HG02970 (cell line): ENCODE measurements around the gene SUV39H2.
"Not testable (repeated sequence)": the region's sequence is repeated elsewhere in the genome, so short reads cannot be mapped to it uniquely, and the experiment has no call there.

Experiments used
- ATAC-seq: cut with Tn5 transposase; IDR thresholded peaks from one replicate; pipeline ENCODE4 v1.9.1; 2021; ENCODE audit warnings: mild to moderate bottlenecking, moderate library complexity, moderate number of reproducible peaks; ENCODE audit not compliant: unreplicated experiment, low FRiP score

The SUV39H2 gene

DNA sequence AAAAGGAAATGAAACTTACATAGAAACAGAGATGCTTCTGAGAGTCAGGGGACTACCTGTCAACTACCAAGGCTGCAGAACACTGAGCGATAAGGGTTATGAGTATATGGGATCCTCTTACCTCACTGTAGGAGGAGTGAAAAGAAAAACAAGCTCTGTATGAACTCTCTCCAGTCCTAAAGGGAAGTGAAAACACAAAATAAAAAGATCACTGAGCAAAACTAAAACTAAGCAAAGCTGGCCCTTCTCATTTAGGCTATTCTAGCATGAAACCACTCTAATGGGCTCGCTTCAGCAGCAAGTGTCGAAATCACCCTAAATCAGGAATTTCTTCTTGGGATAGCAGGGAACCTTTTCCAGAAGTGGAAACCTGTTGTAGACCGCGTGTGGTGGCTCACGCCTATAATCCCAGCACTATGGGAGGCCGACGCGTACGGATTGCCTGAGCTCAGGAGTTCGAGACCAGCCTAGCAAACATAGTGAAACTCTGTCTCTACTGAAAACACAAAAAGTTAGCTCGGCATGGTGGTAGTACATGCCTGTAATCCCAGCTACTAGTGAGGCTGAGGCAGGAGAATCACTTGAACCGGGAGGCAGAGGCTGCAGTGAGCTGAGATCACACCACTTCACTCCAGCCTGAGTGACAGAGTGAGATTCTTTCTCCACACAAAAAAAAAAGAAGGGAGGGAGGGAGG lies 48.2 kb downstream of the SUV39H2 start:
- no peak for ATAC-seq

DNA sequence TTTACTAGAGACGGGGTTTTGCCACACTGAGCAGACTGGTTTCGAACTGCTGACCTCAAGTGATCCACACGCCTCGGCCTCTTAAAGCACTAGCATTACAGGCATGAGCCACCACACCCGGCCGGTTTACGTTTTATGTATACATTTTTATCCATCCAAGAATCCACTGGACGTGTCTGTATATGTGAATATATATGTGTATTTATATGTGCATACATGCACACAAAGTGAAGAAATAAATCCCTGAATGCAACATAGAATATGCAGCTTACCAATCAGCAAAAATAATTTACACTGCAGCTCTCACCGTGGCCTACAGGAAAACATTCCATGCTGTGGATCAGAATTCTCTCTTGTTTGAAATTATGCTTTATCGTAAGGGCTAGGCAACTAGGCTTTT lies 51.9 kb downstream of the SUV39H2 start:
- no peak for ATAC-seq

DNA sequence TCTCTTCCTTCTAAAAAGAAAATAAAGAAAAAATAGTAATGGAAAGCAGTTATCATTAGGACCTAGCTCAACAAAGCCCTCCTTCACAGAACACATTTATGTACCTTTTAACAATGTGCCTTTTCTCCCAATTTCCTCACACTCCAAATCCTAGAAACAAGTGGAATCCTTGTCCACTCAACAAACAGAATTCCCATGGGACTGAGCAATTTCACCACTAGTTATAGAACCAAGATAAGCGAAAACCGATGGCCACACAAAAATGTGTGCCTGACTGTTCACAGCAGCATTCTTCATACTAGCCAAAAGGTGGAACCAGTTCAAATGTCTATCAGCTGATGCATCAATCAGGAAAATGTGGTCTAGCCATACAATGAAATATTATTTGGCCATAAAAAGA lies 57.9 kb downstream of the SUV39H2 start:
- ATAC-seq: no peak

DNA sequence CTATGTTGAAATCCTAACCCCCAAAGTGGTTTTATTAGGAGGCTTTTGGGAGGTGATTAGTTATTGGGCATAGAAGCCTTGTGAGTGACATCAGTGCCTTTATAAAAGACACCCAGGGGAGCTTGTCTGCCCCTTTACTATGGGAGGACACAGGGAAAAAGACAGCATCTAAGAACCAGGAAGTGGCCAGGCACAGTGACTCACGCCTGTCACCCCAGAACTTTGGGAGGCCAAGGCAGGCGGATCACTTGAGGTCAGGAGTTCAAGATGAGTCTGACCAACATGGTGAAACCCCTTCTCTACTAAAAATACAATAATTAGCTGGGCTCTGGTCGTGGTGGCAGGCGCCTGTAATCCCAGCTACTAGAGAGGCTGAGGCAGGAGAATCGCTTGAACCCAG lies 60.3 kb downstream of the SUV39H2 start:
- ATAC-seq: not testable (repeated sequence)

DNA sequence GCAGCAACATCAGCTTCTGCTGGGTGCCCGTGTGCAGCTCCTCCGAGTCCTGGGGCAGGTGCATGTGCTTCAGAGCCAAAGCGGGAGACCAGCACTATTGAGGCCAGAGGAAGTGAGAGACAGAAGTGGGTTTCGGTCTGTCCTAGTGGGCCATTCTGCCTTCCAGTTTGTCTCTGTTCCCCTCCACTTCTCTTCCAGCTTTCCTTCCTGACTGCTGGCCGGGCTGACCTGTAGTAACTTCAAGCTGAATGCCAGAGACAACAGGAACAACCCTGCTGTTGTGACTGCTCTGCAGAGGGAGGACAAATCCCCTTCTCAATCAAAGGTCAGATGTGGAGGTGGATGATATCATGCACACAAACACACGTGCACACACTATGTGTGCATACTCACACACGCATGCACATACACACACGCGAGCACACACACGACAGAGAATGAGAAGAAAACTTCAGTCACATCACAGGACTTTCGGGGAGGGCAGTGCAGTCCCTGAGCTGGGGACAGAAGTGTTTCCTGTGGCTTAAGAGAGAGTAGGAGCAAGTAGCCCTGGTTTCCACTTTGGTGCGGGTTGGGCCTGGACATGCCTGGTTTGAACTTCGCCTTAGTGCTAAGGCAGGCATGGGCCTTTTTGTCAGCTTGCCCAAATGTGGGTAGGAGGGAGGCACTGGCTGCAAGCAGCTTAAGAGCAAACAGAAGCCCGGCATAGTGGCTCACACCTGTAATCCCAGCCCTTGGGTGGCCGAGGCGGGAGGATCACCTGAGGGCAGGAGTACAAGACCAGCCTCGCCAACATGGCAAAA lies 63.7 kb downstream of the SUV39H2 start:
- peak; percentile 74 for ATAC-seq

DNA sequence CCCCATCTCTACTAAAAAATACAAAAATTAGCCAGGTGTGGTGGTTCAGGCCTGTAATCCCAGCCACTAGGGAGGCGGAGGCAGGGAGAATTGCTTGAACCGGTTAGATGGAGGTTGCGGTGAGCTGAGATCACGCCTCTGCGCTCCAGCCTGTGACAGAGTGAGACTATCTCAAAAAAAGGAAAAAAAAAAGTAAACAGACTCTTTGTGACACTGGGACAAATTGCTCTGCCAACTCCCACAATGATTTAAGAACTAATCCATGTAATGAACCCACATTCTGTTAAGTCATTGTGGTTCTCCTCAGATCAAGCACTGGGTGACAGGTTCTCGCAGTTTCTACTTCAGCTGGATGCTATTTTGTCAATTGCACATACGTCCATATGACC lies 64.3 kb downstream of the SUV39H2 start:
- not testable (repeated sequence) for ATAC-seq

DNA sequence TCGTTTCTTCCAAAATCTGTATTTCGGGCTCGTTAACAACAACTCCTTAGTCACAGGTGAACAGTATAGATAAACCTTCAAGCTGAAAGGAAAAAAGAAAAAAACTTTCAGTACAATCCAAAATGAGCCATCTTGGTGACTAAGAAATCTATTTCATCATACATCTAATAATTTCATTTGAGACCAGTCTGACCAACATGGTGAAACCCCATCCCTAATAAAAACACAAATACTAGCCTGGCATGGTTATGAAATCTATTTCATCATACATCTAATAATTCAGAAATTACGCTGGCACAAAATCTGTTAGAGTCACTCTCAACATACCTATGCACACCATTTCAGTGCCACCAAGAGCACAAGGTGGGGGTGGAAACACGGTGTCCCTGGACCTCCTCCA lies 66.4 kb downstream of the SUV39H2 start:
- ATAC-seq: no peak

DNA sequence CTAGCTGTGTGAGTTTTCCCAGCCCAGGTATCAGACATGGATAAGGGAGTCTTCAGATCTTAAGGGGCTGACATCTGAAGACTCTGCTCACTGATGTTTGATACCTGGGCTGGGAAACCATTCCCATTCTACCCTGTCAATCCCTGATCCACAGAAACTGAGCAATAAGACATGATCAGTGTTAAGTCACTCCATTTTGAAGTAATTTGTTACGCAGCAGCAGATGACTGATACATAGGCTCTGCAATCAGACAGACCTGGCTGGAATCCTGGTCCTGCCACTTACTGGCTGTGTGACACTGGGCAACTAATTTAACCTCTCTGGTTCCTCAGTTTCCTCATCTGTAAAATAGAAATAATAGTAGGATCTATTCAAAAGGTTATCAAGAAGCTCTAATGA lies 68.6 kb downstream of the SUV39H2 start:
- no peak for ATAC-seq

DNA sequence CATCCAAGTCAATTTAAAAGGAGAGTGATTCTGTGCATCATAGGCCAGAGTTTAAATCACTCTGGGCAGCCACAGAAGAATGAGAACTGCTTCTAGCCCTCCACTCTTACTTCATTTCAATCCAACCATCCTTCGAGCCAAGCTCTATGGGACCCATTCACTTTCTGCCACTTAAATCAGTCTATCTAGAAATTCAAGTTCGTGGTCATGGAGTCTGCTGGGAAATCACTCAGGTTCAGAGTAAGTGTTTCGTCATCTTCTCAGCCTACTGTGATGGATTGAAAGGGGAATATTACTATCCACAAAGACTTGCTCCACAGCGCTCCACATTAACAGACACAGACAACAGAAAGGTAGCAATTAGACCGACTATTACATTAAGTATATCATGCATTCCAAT lies 70.6 kb downstream of the SUV39H2 start:
- ATAC-seq: no peak

DNA sequence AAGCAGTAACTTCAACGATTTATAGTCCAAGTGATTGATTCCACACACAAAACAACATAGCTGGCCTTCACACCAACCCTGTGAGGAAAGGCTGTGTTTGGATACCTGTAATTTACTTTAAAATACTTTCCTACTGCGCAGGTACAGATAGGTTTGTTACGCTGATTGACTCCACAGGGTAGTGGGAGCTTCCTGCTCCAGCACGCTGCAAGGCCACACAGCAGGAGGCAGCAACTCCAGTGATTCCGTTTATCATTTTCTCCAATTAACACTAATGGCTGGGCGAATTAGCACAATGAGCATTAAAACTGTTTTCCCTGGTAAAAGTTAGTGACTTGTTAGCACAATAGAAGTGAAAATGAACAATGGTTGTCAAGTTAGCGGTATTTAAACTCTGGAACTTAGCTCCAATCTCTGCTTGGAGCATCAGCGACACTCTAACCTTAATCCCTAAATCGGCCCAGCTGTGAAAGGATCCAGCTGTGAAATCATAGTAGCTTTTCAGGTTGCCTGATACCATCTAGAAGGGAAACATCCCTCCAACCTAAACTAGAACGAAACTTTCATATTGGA lies 74.3 kb downstream of the SUV39H2 start:
- ATAC-seq: no peak

DNA sequence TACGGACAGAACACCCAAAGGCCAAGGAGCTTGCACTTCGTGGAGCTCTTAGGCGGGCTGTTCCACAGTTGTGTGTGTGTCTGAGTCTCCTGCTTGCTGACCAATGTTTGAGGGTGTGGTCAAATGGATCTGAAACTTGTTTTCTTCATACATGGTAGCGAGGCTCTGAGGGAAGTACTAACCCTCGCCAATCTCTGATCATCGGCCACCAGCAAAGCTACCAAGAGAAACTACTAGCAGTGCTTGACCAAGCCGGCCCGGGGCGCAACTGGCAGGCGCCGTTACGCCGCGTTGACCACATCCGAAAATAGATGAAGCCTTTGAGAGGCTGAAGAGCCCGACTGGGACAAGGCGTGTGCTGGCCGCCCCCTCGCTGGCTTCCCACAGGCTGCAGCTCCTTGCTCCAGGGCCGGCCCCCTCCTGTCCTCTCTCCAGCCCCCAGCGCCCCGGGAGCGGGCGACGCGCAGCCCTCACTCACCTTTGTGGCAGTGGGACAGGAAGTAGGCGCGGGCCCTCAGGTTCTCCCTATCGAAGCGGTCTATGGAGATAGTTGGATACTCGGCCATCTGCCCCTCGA lies 74.8 kb downstream of the SUV39H2 start:
- peak; percentile 26 for ATAC-seq
